ENCODE results near the gene ALDH3A2. TPM values are rescaled to one million over a fixed set of nuclear protein-coding genes. Genes with fewer than 3 reads are reported as not detected.

The ALDH3A2 gene
- total and polyA plus RNA-seq, 2 of the 8 experiments (the other 6 are each of a cell fraction or from before 2014, with no cell fraction given): 20.6 to 72.9 TPM

DNA sequence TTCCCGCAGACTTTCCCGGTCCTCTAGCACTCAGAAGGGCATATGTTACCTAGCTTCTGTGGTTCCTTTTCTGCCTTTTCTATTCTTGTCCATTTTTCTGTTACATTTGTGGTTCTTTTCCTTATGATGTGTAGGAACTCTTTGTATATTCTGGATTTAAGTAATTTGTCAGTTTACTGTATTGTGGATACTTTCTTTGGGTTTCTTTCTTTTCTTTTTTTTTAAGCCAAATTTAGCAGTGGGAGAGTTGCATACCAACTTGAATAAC is 657 bp downstream of the ALDH3A2 start:
- Histone ChIP-seq H3K23me2 (ENCODE audit: low read depth, low read length) (peaks cover 11% of the 10 kb centered on the region), H2AFZ (ENCODE audit: low read length) (no peak overlapping the region), H3K18ac (ENCODE audit: extremely low read depth, low read length) (peak overlapping the region; percentile 87; the same call in 1 of the 2 replicates), H2AK5ac (ENCODE audit: low read depth, low read length) (no peak overlapping the region), H3K9me3 (ENCODE audit: insufficient read depth in 2 of 2, low read depth in 1 of 2, low read length in 1 of 2) (peaks cover 0 to 6% of the 10 kb centered on the region in 2 experiments; a peak in 2 of 4 replicates), H3K27me3 (replicated peaks in 1 of 4; ENCODE audit: control insufficient read depth in 3 of 4, extremely low read depth in 1 of 4, insufficient read depth in 3 of 4, low read length in 3 of 4) (peaks cover 0 to 2% (median 0%) of the 10 kb centered on the region in 4 experiments; a peak in 2 of 7 replicates), H4K5ac (ENCODE audit: insufficient read length, low read depth, low read length) (no peak overlapping the region), H3K36me3 (ENCODE audit: control insufficient read depth in 2 of 4, insufficient read depth in 4 of 4, low read length in 3 of 4) (peaks cover 0 to 12% (median 4%) of the 10 kb centered on the region in 4 experiments; a peak in 3 of 8 replicates), H3K27ac (ENCODE audit: low read depth, low read length) (no peak overlapping the region), H2BK20ac (ENCODE audit: low read length) (no peak overlapping the region), H3K4me3 (ENCODE audit: extremely low read depth in 1 of 4, insufficient read depth in 2 of 4, low read depth in 3 of 4, low read length in 4 of 4) (peak overlapping the region; percentile 70 to 75 (median 72)), H3K9ac (replicated peaks in 1 of 4; ENCODE audit: extremely low read depth in 1 of 4, low read depth in 3 of 4, low read length in 3 of 4) (peak overlapping the region in 3 of 4 experiments; percentile 26 to 52 (median 35); a peak in 5 of 7 replicates), H4K20me1 (replicated peaks in 1 of 2; ENCODE audit: control insufficient read depth in 1 of 2, insufficient read depth in 2 of 2, low read length in 2 of 2) (peaks cover 0 to 2% of the 10 kb centered on the region in 2 experiments), H3K4ac (replicated peaks; ENCODE audit: insufficient read length, low read depth, low read length) (peak overlapping the region; percentile 65), H3K4me2 (ENCODE audit: insufficient read depth in 1 of 2, low read depth in 2 of 2, low read length in 2 of 2) (peak overlapping the region; percentile 84 to 97), H2BK5ac (ENCODE audit: low read depth, low read length) (0 out of 2 replicates have a peak overlapping the region, but pooled peaks have one; percentile 74), H3K79me1 (ENCODE audit: low read depth, low read length) (peaks cover 3% of the 10 kb centered on the region; the same call in 1 of the 2 replicates), H2BK15ac (ENCODE audit: low read length) (no peak overlapping the region), H4K91ac (replicated peaks; ENCODE audit: insufficient read length, low read length) (peak overlapping the region; percentile 81), H3K4me1 (replicated peaks in 1 of 4; ENCODE audit: control insufficient read depth in 3 of 4, insufficient read depth in 4 of 4, low read length in 3 of 4) (peaks cover 6 to 14% (median 11%) of the 10 kb centered on the region in 4 experiments), H3K23ac (ENCODE audit: insufficient read length) (no peak overlapping the region), H3K56ac (replicated peaks; ENCODE audit: insufficient read length, low read depth, low read length) (peak overlapping the region; percentile 19), H3K79me2 (ENCODE audit: control insufficient read depth in 1 of 2, insufficient read depth in 2 of 2, low read length in 2 of 2) (peaks cover 6 to 39% of the 10 kb centered on the region in 2 experiments), H2BK12ac (ENCODE audit: low read depth, low read length) (0 out of 2 replicates have a peak overlapping the region, but pooled peaks have one; percentile 87), H3K14ac (ENCODE audit: insufficient read length) (no peak overlapping the region), H4K8ac (ENCODE audit: extremely low read depth, insufficient read depth, low read length) (no peak overlapping the region), H2BK120ac (replicated peaks; ENCODE audit: low read depth, low read length) (no peak overlapping the region)
- WGBS, 2 experiments (ENCODE audit: extremely low coverage in 1 of 2, insufficient coverage in 1 of 2, insufficient read length in 1 of 2, insufficient replicate concordance in 2 of 2, low coverage in 1 of 2, low lambda C conversion rate in 2 of 2, missing lambda C conversion rate in 1 of 2): 0% methylated on average over 2 of the region's 2 CpGs; no CpG with 5 or more reads in 1 of the 2 experiments
- POLR2A ChIA-PET (ENCODE audit: partially characterized antibody): interaction anchor here (0.6 to 2.6 kb wide), 12 partner anchors 15 to 286 kb away, joined by 3 to 16 read pairs (median 4); partner anchors contain the start of gene B9D1
- CTCF ChIA-PET (ENCODE audit: partially characterized antibody): interaction anchor here (0.7 to 8.0 kb wide), 9 partner anchors 10 to 343 kb away, joined by 3 to 56 read pairs (median 4); partner anchors contain the start of genes B9D1 and SLC47A2
- FAIRE-seq (no peak), DNase-seq (ENCODE audit: low read depth in 1 of 2, low spot score in 2 of 2) (no peak)
- TF ChIP-seq CEBPB (IDR thresholded peaks at IDR 0.05; ENCODE audit: low read depth, low read length): no peak
- no peak for TF ChIP-seq SRF (IDR thresholded peaks at IDR 0.05; ENCODE audit: low read depth, low read length)
- TF ChIP-seq, protein P1, sequence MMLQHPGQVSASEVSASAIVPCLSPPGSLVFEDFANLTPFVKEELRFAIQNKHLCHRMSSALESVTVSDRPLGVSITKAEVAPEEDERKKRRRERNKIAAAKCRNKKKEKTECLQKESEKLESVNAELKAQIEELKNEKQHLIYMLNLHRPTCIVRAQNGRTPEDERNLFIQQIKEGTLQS (IDR thresholded peaks at IDR 0.05; ENCODE audit: insufficient read depth, low read depth, low read length): no peak
- TF ChIP-seq BCL11A (IDR thresholded peaks at IDR 0.05; ENCODE audit: low read depth in 2 of 2, low read length in 2 of 2): no peak
- no peak for TF ChIP-seq SIX5 (IDR thresholded peaks at IDR 0.05; ENCODE audit: low read depth, low read length)
- no peak for TF ChIP-seq EP300 (IDR thresholded peaks at IDR 0.05; ENCODE audit: borderline replicate concordance in 1 of 2, low read depth in 2 of 2, low read length in 2 of 2)
- TF ChIP-seq SIN3A (conservative IDR thresholded peaks at IDR 0.05 in 1 of 2, IDR thresholded peaks at IDR 0.05 in 1 of 2; ENCODE audit: low read depth in 1 of 2, low read length in 2 of 2): no peak
- no peak for TF ChIP-seq BACH1 (IDR thresholded peaks at IDR 0.05; ENCODE audit: low read length)
- TF ChIP-seq KDM4A (IDR thresholded peaks at IDR 0.05; ENCODE audit: low read depth, low read length, severe bottlenecking): no peak
- TF ChIP-seq, protein P2, sequence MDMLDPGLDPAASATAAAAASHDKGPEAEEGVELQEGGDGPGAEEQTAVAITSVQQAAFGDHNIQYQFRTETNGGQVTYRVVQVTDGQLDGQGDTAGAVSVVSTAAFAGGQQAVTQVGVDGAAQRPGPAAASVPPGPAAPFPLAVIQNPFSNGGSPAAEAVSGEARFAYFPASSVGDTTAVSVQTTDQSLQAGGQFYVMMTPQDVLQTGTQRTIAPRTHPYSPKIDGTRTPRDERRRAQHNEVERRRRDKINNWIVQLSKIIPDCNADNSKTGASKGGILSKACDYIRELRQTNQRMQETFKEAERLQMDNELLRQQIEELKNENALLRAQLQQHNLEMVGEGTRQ (IDR thresholded peaks at IDR 0.05; ENCODE audit: low read length): no peak
- TF ChIP-seq KDM5A (IDR thresholded peaks at IDR 0.05; ENCODE audit: low read length): no peak
- TF ChIP-seq JUND (IDR thresholded peaks at IDR 0.05; ENCODE audit: low read length): no peak

Measured in H1 (cell line).